ENCODE results near the gene AUTS2. TPM values are rescaled to one million over a fixed set of nuclear protein-coding genes. Genes with fewer than 3 reads are reported as not detected.

The AUTS2 gene
- total and polyA plus RNA-seq, 9 of the 15 experiments (the other 6 are each of a cell fraction or from before 2014, with no cell fraction given) = 0.58 TPM; not detected in 8

- Histone ChIP-seq H3K9me1 (ENCODE audit: control insufficient read depth, insufficient read depth, low read length) (peaks cover 3% of the 10 kb centered on the region), H3K9ac (ENCODE audit: insufficient read depth in 1 of 2, low read depth in 2 of 2, low read length in 2 of 2) (no peak overlapping the region), H3K4me2 (ENCODE audit: insufficient read depth, low read length) (no peak overlapping the region), H3K27ac (ENCODE audit: extremely low read depth, low read depth, low read length) (no peak overlapping the region), H3K27me3 (ENCODE audit: control insufficient read depth in 2 of 2, insufficient read depth in 2 of 2, low read length in 2 of 2) (peaks cover 5 to 25% of the 10 kb centered on the region in 2 experiments; a peak in 4 of 5 replicates), H3K36me3 (ENCODE audit: control insufficient read depth, insufficient read depth, low read length) (no peaks in the 10 kb centered on the region), H4K20me1 (replicated peaks; ENCODE audit: control insufficient read depth, insufficient read depth, low read length) (peaks cover 4% of the 10 kb centered on the region; the same call in 1 of the 2 replicates), H3K4me1 (replicated peaks in 1 of 2; ENCODE audit: control insufficient read depth in 2 of 2, insufficient read depth in 2 of 2, low read length in 2 of 2) (no peaks in the 10 kb centered on the region), H3K9me3 (replicated peaks; ENCODE audit: control insufficient read depth, insufficient read depth, low read depth, low read length) (no peaks in the 10 kb centered on the region), H3K4me3 (no peak overlapping the region), H2AFZ (ENCODE audit: low read depth, low read length) (no peak overlapping the region), H3K79me2 (ENCODE audit: control insufficient read depth, insufficient read depth, low read length) (no peaks in the 10 kb centered on the region)
- DNase-seq (ENCODE audit: extremely low read depth in 1 of 4, low spot score in 3 of 4) (no peak), ATAC-seq (no peak), FAIRE-seq (no peak)
- BruUV-seq (replicated peaks) = no TSS peak
- in situ Hi-C loops (cut with MboI) (no loop called here), intact Hi-C loops (cut with micrococcal nuclease) (no loop called here)
- TF ChIP-seq SREBF2 (CRISPR knock-in tag; IDR thresholded peaks at IDR 0.05) (no peak), CHCHD3 (CRISPR knock-in tag; IDR thresholded peaks at IDR 0.05) (no peak), ZNF444 (CRISPR knock-in tag; IDR thresholded peaks at IDR 0.05) (no peak), ZNF695 (CRISPR knock-in tag; IDR thresholded peaks at IDR 0.05) (no peak)
- 0% methylated on average over 3 of the region's 3 CpGs for WGBS (ENCODE audit: insufficient coverage, low coverage, missing lambda C conversion rate)
- ChIA-PET CTCF (ENCODE audit: low intra/inter-chr PET ratio) (no interaction called here), POLR2A (interaction anchor here (0.8 kb wide), 1 partner anchor 217 kb away, joined by 3 read pairs; no protein-coding TSS in a partner anchor)
Observed at GRCh38 chr7:70484255-70484654, 886.0 kb downstream of the AUTS2 start.

- BruUV-seq (replicated peaks) = no TSS peak
- CTCF ChIA-PET (ENCODE audit: low intra/inter-chr PET ratio) = no interaction called here
- Histone ChIP-seq H3K36me3 (ENCODE audit: control insufficient read depth, insufficient read depth, low read length) (no peaks in the 10 kb centered on the region), H4K20me1 (replicated peaks; ENCODE audit: control insufficient read depth, insufficient read depth, low read length) (peaks cover 4% of the 10 kb centered on the region; the same call in 1 of the 2 replicates), H2AFZ (ENCODE audit: low read depth, low read length) (no peak overlapping the region), H3K9ac (ENCODE audit: insufficient read depth in 1 of 2, low read depth in 2 of 2, low read length in 2 of 2) (no peak overlapping the region), H3K4me2 (ENCODE audit: insufficient read depth, low read length) (no peak overlapping the region), H3K79me2 (ENCODE audit: control insufficient read depth, insufficient read depth, low read length) (no peaks in the 10 kb centered on the region), H3K4me3 (no peak overlapping the region), H3K27me3 (ENCODE audit: control insufficient read depth in 2 of 2, insufficient read depth in 2 of 2, low read length in 2 of 2) (peaks cover 7 to 16% of the 10 kb centered on the region in 2 experiments; a peak in 4 of 5 replicates), H3K4me1 (replicated peaks in 1 of 2; ENCODE audit: control insufficient read depth in 2 of 2, insufficient read depth in 2 of 2, low read length in 2 of 2) (no peaks in the 10 kb centered on the region), H3K9me1 (ENCODE audit: control insufficient read depth, insufficient read depth, low read length) (no peaks in the 10 kb centered on the region), H3K27ac (ENCODE audit: extremely low read depth, low read depth, low read length) (no peak overlapping the region), H3K9me3 (replicated peaks; ENCODE audit: control insufficient read depth, insufficient read depth, low read depth, low read length) (no peaks in the 10 kb centered on the region)
- no peak for FAIRE-seq
- 8% methylated on average over 5 of the region's 7 CpGs for WGBS (ENCODE audit: insufficient coverage, low coverage, missing lambda C conversion rate)
- no peak for DNase-seq (ENCODE audit: extremely low read depth in 1 of 4, low spot score in 3 of 4)
- no peak for ATAC-seq
- in situ Hi-C loops (cut with MboI) = no loop called here
- POLR2A ChIA-PET = no interaction called here
- intact Hi-C loops (cut with micrococcal nuclease) = no loop called here
- TF ChIP-seq VEZF1 (CRISPR knock-in tag; IDR thresholded peaks at IDR 0.05) (peak; percentile 34; the same call in 1 of the 2 replicates), ZBTB49 (CRISPR knock-in tag; IDR thresholded peaks at IDR 0.05; ENCODE audit: borderline replicate concordance) (no peak)
Observed at GRCh38 chr7:70486977-70487376, 888.7 kb downstream of the AUTS2 start.
